HEK293 (cell line): ENCODE measurements around the gene FAM120A.
A peak's percentile ranks its signal among the peaks of the same experiment; 100 is the strongest.

ENCODE experiments used
- CTCF ChIP-seq: fragments of 450-650 bp; formaldehyde crosslinking; IDR thresholded peaks from 2 replicates; pipeline ENCODE4 v1.5.1; 2016; ENCODE audit warnings: missing biosample characterization, missing genetic modification characterization
- PRDM1 ChIP-seq: fragments of 450-650 bp; formaldehyde crosslinking; IDR thresholded peaks from 2 replicates; pipeline ENCODE4; 2016; ENCODE audit warnings: missing biosample characterization, missing genetic modification characterization
- SCRT1 ChIP-seq: fragments of 450-650 bp; formaldehyde crosslinking; IDR thresholded peaks from 2 replicates; pipeline ENCODE4 v1.5.1; 2016; ENCODE audit warnings: missing biosample characterization, missing genetic modification characterization, borderline replicate concordance
- TRIM28 ChIP-seq: IDR thresholded peaks from 2 replicates; pipeline ENCODE4 v1.6.1; 2011; ENCODE audit warnings: low read length, control low read depth, borderline replicate concordance
- YY1 ChIP-seq: fragments of 450-650 bp; formaldehyde crosslinking; IDR thresholded peaks from 2 replicates; pipeline ENCODE4 v1.5.1; 2018; ENCODE audit warnings: missing biosample characterization, missing genetic modification characterization
- ZNF266 ChIP-seq: fragments of 450-650 bp; formaldehyde crosslinking; IDR thresholded peaks from 2 replicates; pipeline ENCODE4 v1.5.1; 2016; ENCODE audit warnings: missing biosample characterization, missing genetic modification characterization, low read depth
- ZNF302 ChIP-seq: fragments of 450-650 bp; formaldehyde crosslinking; IDR thresholded peaks from 2 replicates; pipeline ENCODE4 v1.5.1; 2016; ENCODE audit warnings: missing biosample characterization, missing genetic modification characterization, low read depth
- ZNF423 ChIP-seq: fragments of 450-650 bp; formaldehyde crosslinking; IDR thresholded peaks from 2 replicates; pipeline ENCODE4 v1.5.1; 2016; ENCODE audit warnings: missing biosample characterization, missing genetic modification characterization
- ZNF561 ChIP-seq: fragments of 450-650 bp; IDR thresholded peaks from 2 replicates; pipeline ENCODE4 v1.5.1; 2018; ENCODE audit warnings: missing biosample characterization, missing genetic modification characterization, borderline replicate concordance
- ZNF658 ChIP-seq: fragments of 450-650 bp; formaldehyde crosslinking; IDR thresholded peaks from 2 replicates; pipeline ENCODE4; 2016; ENCODE audit warnings: missing biosample characterization, missing genetic modification characterization
- ZNF660 ChIP-seq: fragments of 450-650 bp; IDR thresholded peaks from 2 replicates; pipeline ENCODE4 v1.5.1; 2018; ENCODE audit warnings: missing biosample characterization, mild to moderate bottlenecking, missing genetic modification characterization
- ZSCAN30 ChIP-seq: fragments of 450-650 bp; IDR thresholded peaks from 2 replicates; pipeline ENCODE4 v1.5.1; 2018; ENCODE audit warnings: missing biosample characterization, mild to moderate bottlenecking, missing genetic modification characterization, moderate library complexity
- TF ChIP-seq, protein P1 (sequence below): fragments of 450-650 bp; formaldehyde crosslinking; IDR thresholded peaks from 2 replicates; pipeline ENCODE4 v1.5.1; 2017; ENCODE audit warnings: missing biosample characterization, missing genetic modification characterization

GRCh38 chr9:93505541-93506132, 54.2 kb downstream of the FAM120A start:
- TF ChIP-seq YY1 (no peak), ZSCAN30 (tag by site-specific recombination) (no peak), CTCF (no peak), ZNF660 (tag by site-specific recombination) (no peak), ZNF266 (no peak), TRIM28 (no peak), ZNF423 (tag by site-specific recombination) (no peak), ZNF302 (tag by site-specific recombination) (no peak), ZNF561 (tag by site-specific recombination) (no peak), PRDM1 (tag by site-specific recombination) (no peak), SCRT1 (tag by site-specific recombination) (no peak; the same call in 1 of the 2 replicates), ZNF658 (tag by site-specific recombination) (no peak)
- TF ChIP-seq, protein P1, sequence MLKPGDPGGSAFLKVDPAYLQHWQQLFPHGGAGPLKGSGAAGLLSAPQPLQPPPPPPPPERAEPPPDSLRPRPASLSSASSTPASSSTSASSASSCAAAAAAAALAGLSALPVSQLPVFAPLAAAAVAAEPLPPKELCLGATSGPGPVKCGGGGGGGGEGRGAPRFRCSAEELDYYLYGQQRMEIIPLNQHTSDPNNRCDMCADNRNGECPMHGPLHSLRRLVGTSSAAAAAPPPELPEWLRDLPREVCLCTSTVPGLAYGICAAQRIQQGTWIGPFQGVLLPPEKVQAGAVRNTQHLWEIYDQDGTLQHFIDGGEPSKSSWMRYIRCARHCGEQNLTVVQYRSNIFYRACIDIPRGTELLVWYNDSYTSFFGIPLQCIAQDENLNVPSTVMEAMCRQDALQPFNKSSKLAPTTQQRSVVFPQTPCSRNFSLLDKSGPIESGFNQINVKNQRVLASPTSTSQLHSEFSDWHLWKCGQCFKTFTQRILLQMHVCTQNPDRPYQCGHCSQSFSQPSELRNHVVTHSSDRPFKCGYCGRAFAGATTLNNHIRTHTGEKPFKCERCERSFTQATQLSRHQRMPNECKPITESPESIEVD (tag by site-specific recombination): 0 out of 2 replicates have a peak, but pooled peaks have one; percentile 13
